ENCODE measurements around the gene GPR55. TPM values are rescaled to one million over a fixed set of nuclear protein-coding genes. Genes with fewer than 3 reads are reported as not detected.

GPR55 gene
- total RNA-seq, 1 donor from 2014 or later = not detected

- no peak for DNase-seq (ENCODE audit: low read depth)
Measured at GRCh38 chr2:230934231-230935129, 9.4 kb upstream of the GPR55 start.

GRCh38 chr2:230933521-230934180, 8.6 kb upstream of the GPR55 start:
- DNase-seq (ENCODE audit: low read depth) = no peak

DNA sequence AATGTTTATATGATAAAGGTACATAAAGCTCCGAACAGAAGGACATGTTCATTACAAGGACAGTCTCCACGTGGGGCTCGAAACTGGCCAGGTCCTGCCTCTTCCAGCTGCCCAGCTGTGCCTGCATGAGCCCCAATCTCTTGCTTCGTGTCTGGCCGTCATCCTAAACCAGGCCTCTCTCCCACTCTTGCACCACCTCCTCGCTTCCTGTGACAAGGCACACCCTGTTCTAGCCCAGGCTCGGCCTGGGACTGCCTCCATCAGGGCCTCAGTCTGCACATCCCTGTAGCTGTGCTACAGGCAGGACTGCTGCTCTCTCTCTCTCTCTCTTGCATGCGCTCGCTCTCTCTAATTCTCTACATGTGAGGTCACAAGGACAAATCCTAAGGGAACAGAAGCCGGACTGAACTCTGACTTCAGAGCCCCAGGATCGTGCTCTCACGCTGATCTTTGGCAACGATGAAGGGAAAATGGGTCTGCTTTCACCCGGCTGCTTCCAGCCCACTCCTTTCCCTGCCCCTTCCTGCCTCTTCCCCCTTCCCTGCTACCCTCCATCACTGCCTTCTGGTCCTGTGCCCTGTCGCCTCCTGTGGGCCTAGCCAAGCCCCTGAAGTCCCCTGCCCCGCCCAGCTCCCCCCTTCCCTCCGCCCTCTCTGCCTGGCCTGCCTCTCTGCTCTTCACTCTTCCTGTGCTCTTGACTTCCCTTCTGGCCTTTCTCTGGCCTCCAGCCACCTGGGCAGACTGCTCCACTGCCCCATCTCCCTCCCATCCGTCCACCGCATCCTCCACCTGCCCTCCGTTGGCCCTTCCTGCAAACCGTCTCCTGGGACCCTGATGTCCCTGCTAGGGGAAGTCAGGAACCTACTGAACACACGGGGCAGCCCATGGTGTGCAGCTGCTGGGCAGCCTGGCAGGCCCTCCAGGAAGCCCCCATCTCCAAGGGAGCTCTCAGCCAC, 7.8 kb upstream of the GPR55 start:
- no peak for DNase-seq (ENCODE audit: low read depth)

GRCh38 chr2:230931556-230932231, 6.7 kb upstream of the GPR55 start:
- DNase-seq (ENCODE audit: low read depth) = no peak

GRCh38 chr2:230930928-230931555, 6.0 kb upstream of the GPR55 start:
- DNase-seq (ENCODE audit: low read depth) = no peak

DNA sequence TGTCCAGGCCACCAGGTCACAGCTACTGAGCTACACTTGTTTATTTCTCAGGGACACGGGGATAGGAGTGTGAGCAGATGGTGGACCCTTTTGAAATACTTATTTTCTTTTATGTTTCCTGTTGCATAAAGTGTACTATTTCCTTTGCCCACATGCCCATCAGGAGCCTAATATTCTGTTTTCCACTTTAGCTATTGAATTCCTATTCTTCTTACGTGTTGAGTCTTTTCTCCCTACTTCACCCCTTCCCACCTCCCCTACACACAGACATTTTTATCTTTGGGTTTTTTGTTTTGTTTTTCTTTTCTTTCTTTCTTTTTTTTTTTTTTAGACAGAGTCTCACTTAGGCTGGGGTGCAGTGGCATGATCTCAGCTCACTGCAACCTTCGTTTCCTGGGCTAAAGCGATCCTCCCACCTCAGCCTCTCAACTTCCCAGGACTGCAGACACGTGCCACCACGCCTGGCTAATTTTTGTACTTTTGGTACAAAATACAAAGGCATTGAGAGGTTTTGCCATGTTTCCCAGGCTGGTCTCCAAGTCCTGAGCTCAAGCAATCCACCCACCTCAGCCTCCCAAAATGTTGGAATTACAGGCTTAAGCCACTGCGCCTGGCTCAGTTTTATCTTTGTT, 5.2 kb upstream of the GPR55 start:
- no peak for DNase-seq (ENCODE audit: low read depth)

- no peak for DNase-seq (ENCODE audit: low read depth)
Measured at GRCh38 chr2:230929381-230930148, 4.5 kb upstream of the GPR55 start.

GRCh38 chr2:230928701-230929380, 3.8 kb upstream of the GPR55 start:
- DNase-seq (ENCODE audit: low read depth) = no peak

DNA sequence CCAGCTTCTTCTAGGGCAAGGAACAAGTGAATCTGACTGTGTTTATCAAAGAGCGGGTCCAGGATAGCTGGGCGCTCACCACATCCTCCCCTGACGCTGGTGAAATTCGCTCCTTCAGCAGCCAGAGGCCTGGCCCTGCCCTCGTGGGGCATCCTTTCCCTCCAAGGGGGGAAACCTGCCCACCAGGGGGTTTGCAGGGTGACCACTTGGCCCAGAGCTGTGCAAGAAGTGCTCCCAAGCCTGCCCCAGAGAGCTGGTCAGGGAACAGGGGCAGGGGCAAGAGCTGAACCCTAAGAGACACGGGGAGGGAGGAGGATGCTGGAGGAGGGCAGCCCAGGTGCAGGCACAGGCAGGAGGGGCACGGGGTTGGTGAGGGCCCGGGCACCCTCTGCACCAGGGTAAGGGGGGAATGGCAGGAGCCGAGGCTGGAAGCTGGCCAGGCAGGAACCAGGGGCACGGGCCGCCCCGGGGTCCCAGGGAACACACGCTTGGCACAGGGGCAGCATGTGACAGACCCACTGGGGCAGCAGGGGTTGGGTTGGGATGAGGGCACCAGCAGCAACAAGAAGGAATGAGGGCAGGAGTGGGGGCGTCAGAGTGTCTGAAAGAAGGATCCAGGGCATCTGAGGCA, 2.8 kb upstream of the GPR55 start:
- no peak for DNase-seq (ENCODE audit: low read depth)

- DNase-seq (ENCODE audit: low read depth) = no peak
Measured at GRCh38 chr2:230925879-230926765, 1.1 kb upstream of the GPR55 start.

- no peak for DNase-seq (ENCODE audit: low read depth)
Measured at GRCh38 chr2:230925443-230925878, 419 bp upstream of the GPR55 start.

GRCh38 chr2:230924092-230924469, 961 bp downstream of the GPR55 start:
- no peak for DNase-seq (ENCODE audit: low read depth)

- no peak for DNase-seq (ENCODE audit: low read depth)
Measured at GRCh38 chr2:230922951-230923717, 1.9 kb downstream of the GPR55 start.

DNA sequence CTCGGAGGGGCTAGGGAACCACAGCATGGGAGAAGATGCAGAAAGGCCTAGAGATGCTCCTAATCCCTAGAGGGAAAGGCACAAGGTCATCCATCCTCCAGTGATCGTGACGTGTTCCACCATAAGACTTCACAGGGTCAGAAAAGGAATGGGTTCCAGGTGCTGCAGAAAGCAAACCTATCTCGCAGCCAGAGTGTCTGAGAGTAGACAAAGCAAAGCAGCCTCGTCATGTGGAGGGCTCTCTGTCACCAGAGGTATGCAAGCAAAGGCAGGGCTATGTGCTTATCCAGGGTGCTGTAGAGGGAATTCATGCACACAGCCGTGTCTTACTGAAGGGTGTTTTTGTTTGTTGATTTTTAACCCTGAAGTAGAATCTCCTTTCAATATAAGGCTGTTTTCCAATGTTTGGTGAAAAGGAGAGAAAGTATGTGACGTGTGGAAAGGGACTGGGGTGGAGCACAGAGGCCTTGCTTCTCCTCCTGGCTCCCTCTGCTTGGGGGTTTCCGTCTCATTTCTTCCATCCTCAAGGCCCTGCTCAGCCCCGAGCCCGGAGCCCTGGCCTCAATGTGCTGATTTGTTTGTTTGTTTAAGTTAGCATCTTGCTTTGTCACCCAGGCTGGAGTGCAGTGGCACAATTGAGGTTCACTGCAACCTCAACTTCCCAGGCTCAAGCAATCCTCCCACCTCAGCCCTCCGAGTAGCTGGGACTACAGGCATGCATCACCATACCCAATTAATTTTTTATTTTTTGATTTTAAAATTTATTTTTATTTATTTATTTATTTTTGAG, 3.0 kb downstream of the GPR55 start:
- no peak for DNase-seq (ENCODE audit: low read depth)

DNA sequence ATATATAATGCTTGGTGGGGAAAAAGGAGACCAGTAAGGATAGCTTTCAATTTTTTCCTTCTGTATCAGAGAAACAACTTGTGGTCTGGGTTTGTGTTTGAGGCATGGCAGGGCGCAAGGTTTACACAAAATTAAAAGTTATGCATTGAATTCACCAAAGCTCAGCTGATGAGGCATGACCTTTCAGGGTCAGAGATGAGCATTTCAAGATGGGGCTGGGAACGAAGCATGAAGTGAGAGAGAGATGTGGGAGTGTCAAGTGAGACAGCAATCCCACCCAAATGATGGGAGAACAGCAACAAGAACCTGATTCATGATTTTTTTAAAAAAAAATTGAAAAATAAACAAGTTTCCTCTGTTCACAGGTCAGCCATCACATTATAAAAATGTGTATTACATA, 4.9 kb downstream of the GPR55 start:
- no peak for DNase-seq (ENCODE audit: low read depth)

GRCh38 chr2:230919681-230920080, 5.4 kb downstream of the GPR55 start:
- no peak for DNase-seq (ENCODE audit: low read depth)
